Measurements from ENCODE around the gene MANEAL.

Gene MANEAL, protein sequence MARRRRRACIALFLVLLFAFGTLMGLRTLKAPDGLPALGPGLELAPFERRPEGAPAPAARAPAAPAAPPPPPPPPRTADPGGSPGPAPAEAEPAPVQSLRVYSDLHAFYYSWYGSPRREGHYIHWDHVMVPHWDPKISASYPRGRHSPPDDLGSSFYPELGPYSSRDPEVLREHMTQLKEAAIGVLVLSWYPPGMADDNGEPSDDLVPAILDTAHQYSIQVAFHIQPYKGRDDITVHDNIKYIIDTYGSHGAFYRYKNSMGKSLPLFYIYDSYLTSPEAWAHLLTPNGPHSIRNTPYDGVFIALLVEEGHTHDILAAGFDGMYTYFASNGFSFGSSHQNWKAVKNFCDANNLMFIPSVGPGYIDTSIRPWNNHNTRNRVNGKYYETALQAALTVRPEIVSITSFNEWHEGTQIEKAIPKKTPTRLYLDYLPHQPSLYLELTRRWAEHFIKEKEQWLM

DNA sequence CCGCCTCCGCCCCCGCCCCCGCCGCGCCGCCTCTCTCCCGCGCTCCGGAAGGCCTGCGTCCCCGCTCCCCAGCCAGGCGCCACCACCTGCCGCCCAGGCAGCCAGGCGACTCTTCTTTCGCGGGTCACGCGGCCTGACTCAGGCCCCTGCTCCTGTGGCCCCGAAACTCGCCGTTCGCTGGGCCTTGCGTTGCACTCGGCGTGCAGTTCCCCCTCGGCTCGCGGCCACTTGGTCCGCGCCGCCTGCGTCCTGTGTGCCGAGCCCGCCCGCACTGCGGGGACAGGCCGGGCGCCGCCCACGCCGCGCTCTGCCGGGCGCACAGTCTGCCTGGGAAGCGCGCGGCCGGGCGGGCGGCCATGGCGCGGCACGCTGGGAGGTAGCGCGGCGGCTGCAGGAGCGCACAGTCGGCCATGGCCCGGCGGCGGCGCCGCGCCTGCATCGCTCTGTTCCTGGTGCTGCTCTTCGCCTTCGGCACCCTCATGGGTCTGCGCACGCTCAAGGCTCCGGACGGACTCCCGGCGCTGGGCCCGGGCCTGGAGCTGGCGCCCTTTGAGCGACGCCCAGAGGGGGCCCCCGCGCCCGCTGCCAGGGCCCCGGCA is at the start of gene MANEAL:
TSS of gene MANEAL (plus strand) at position 75 of the 599 bp plus-strand sequence. CDS start at position 411, 336 bp downstream.
- DNase-seq (ENCODE audit: extremely low read depth, low read depth): no peak
- TF ChIP-seq, protein P1, sequence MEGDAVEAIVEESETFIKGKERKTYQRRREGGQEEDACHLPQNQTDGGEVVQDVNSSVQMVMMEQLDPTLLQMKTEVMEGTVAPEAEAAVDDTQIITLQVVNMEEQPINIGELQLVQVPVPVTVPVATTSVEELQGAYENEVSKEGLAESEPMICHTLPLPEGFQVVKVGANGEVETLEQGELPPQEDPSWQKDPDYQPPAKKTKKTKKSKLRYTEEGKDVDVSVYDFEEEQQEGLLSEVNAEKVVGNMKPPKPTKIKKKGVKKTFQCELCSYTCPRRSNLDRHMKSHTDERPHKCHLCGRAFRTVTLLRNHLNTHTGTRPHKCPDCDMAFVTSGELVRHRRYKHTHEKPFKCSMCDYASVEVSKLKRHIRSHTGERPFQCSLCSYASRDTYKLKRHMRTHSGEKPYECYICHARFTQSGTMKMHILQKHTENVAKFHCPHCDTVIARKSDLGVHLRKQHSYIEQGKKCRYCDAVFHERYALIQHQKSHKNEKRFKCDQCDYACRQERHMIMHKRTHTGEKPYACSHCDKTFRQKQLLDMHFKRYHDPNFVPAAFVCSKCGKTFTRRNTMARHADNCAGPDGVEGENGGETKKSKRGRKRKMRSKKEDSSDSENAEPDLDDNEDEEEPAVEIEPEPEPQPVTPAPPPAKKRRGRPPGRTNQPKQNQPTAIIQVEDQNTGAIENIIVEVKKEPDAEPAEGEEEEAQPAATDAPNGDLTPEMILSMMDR (IDR thresholded peaks at IDR 0.05; ENCODE audit: low read depth, low read length): no peak

DNA sequence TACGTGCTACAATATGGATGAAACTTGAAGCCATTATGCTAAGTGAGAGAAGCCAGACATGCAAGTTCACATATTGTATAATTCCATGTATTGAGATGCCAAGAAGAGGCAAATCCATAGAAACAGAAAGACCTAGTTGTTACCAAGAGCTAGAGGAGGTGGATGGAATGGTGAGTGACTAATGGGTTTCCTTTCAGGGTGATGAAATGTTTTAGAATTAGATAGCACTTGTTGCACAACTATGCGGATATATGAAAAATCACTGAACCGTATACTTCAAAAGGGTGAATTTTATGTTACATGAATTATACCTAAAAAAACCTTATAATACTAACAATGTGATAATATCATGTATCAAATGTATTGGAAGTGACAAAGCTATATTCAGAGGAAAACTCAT is 46.8 kb upstream of the MANEAL start:
- TF ChIP-seq, protein P1 (IDR thresholded peaks at IDR 0.05; ENCODE audit: low read depth, low read length): no peak
- no peak for DNase-seq (ENCODE audit: extremely low read depth, low read depth)

DNA sequence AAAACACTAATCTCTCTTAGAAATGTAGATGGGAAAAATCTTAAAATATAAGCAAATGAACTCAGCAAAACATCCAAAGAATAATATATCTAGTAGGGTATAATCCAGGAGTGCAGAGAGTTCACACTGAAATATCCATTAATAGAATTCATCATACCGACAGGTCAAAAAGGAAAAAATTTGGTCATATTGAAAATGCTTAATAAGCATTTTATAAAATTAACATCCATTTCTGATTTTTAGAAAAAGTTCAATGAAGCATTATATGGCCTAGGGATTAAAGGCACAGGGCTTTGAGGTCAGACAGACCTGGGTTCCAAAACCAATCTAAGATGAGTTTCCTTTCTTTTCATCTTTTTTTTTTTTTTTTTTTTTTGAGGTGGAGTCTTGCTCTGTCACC is 45.1 kb upstream of the MANEAL start:
- DNase-seq (ENCODE audit: extremely low read depth, low read depth): no peak
- TF ChIP-seq, protein P1 (IDR thresholded peaks at IDR 0.05; ENCODE audit: low read depth, low read length): no peak

DNA sequence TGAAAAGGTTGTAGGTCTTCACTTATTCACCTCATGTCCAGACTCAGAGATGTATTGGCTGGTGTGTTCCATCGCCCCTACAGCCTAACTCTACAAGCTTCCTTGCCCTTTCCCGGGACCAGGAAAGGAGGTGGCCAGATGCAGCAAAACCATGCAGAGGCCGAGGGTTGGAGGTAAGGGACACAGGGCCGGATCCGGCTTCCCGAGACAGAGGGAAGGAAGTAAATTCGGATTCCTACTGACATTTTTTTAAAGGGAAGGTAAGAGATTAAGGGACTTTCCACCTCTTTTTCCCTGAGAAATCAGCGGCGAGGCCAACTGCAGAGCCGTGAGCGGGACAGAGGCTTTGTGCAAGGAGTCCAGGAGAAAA is 41.4 kb upstream of the MANEAL start:
- TF ChIP-seq, protein P1 (IDR thresholded peaks at IDR 0.05; ENCODE audit: low read depth, low read length): no peak
- no peak for DNase-seq (ENCODE audit: extremely low read depth, low read depth)

DNA sequence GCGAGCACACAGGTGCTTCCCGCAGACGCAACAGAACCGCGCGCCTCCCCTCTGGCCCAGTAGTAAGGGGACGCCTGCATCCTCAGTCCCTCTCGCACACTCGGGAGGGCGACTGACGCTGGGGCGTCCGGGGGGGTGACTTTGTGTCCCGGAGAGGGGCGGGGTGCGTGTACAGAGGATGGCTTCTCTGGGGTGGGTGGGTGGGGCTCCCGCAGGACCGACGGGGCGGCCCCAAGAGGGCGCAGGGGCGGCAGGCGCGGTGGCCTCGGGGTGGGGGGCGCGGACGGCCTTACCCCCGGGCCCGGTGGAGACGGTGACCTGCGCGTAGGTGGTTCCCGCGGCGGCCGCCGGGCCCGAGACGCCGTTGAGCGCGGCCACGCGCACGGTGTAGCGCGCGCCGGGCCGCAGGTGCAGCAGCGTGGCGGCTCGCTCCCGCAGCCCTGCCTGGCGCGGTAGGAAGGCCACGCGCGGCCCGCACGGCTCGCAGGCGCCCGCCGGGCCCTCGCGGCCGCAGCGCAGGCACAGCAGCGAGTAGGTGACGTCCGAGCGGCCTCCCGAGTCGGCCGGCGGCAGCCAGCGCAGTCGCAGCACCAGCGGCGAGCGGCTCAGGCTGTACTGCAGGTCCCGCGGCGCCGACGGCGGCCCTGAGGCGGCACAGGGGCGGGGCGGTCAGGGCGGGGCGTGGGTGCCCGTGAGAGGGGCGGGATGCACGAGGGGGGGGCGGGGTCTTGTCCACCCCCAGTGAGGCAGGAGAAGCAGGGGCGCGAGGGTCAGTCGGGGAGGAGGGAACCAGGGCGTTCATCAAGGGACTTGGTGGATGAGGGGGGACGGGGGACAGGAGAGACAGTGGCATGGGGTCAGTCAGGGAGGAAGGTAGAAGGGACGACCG is 40.8 kb upstream of the MANEAL start:
- TF ChIP-seq, protein P1 (IDR thresholded peaks at IDR 0.05; ENCODE audit: low read depth, low read length): no peak
- no peak for DNase-seq (ENCODE audit: extremely low read depth, low read depth)

DNA sequence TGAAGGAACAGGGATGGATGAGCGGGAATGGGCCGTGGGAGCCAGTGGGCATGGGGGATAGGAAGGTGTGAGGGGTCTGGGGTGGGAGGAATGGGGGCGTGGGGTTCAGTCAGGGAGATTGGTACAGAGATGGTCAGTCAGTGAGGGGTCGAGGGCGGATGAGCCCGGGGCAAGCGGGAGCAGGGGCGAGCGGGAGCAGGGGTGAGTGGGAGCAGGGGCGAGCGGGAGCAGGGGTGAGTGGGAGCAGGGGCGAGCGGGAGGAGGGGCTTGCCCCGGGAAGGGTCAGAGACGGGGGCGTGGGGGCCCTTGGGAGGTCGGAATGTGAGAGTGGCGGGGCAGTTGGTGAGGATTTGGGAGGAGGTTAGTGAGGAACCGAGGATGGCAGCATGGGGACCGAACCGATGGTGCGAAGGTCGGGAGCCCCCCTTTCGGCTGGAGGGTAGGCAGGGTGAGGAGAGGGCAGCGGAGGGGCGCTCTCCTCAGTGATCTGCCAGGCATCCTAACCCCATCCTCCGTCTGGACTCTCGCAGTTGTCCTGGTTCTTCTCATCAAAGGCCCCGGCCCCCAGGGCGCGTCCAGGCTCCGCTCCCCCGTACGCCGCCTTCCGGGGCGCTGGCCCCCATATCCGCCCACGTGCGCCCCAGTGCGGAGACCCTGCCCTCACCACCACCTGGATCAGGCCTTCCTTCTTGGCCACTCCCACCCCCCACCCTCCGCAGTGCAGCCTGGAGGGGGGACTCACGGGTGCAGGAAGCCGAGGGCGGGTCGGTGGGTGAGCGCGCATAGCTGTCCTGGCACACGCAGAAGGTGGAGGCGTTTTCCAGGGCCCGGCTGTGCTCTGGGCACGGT is 40.0 kb upstream of the MANEAL start:
- DNase-seq (ENCODE audit: extremely low read depth, low read depth): no peak
- TF ChIP-seq, protein P1 (IDR thresholded peaks at IDR 0.05; ENCODE audit: low read depth, low read length): no peak
